ENCODE data around the gene SSRP1.
A peak's percentile ranks its signal among the peaks of the same experiment; 100 is the strongest.
"Not testable (repeated sequence)": the region's sequence is repeated elsewhere in the genome, so short reads cannot be mapped to it uniquely, and the experiment has no call there.

The SSRP1 gene

GRCh38 chr11:57339328-57339727 is 3.6 kb upstream of the SSRP1 start:
- FAIRE-seq (no peak), DNase-seq (ENCODE audit: low spot score) (no peak)

GRCh38 chr11:57338142-57338541 is 2.5 kb upstream of the SSRP1 start, which contains the start of gene P2RX3:
P2RX3 (plus strand) TSS chr11:57338352; CDS start chr11:57338551, 199 bp downstream.
- DNase-seq (ENCODE audit: low spot score), result no peak
- FAIRE-seq, result no peak

GRCh38 chr11:57336856-57337255 is 1.2 kb upstream of the SSRP1 start:
- FAIRE-seq; DNase-seq (ENCODE audit: low spot score): not testable (repeated sequence)

- peak; percentile 10 for DNase-seq (ENCODE audit: low spot score)
- no peak for FAIRE-seq
Measured at GRCh38 chr11:57336111-57336666, 497 bp upstream of the SSRP1 start.

- no peak for DNase-seq (ENCODE audit: low spot score)
- FAIRE-seq, result no peak
Measured at GRCh38 chr11:57335023-57335342, 709 bp downstream of the SSRP1 start.

- no peak for DNase-seq (ENCODE audit: low spot score)
Measured at GRCh38 chr11:57332694-57333440, 2.8 kb downstream of the SSRP1 start.

GRCh38 chr11:57331720-57332119 is 4.0 kb downstream of the SSRP1 start:
- DNase-seq (ENCODE audit: low spot score) (no peak), FAIRE-seq (no peak)

More at GRCh38 chr11:57332694-57333440, 2.8 kb downstream of the SSRP1 start:
- no peak for FAIRE-seq

GRCh38 chr11:57330029-57330428 is 5.7 kb downstream of the SSRP1 start:
- no peak for DNase-seq (ENCODE audit: low spot score)
- peak; percentile 17 for FAIRE-seq

GRCh38 chr11:57327721-57328120 is 8.0 kb downstream of the SSRP1 start:
- FAIRE-seq (no peak), DNase-seq (ENCODE audit: low spot score) (no peak)

GRCh38 chr11:57325735-57326048 is 10.0 kb downstream of the SSRP1 start:
- DNase-seq (ENCODE audit: low spot score) (peak; percentile 31), FAIRE-seq (no peak)

- FAIRE-seq, result peak; percentile 20
- DNase-seq (ENCODE audit: low spot score), result peak; percentile 93
Measured at GRCh38 chr11:57324886-57325734, 10.6 kb downstream of the SSRP1 start, which contains the start of gene TNKS1BP1. TNKS1BP1 (minus strand) TSS chr11:57324952; CDS start chr11:57321885, 3,067 bp downstream.

- FAIRE-seq (no peak), DNase-seq (ENCODE audit: low spot score) (peak; percentile 57)
Measured at GRCh38 chr11:57324154-57324885, 11.4 kb downstream of the SSRP1 start.

- no peak for FAIRE-seq
Measured at GRCh38 chr11:57323855-57324153, 11.9 kb downstream of the SSRP1 start.

GRCh38 chr11:57323167-57323854 is 12.4 kb downstream of the SSRP1 start:
- no peak for FAIRE-seq
- DNase-seq (ENCODE audit: low spot score), result no peak

More at GRCh38 chr11:57323855-57324153, 11.9 kb downstream of the SSRP1 start:
- no peak for DNase-seq (ENCODE audit: low spot score)

- FAIRE-seq, result peak; percentile 30
- peak; percentile 94 for DNase-seq (ENCODE audit: low spot score)
Measured at GRCh38 chr11:57322256-57323166, 13.2 kb downstream of the SSRP1 start.

- FAIRE-seq, result no peak
- peak; percentile 49 for DNase-seq (ENCODE audit: low spot score)
Measured at GRCh38 chr11:57321388-57322255, 14.1 kb downstream of the SSRP1 start.

GRCh38 chr11:57320719-57321387 is 14.8 kb downstream of the SSRP1 start:
- DNase-seq (ENCODE audit: low spot score), result no peak
- no peak for FAIRE-seq

- no peak for DNase-seq (ENCODE audit: low spot score)
- no peak for FAIRE-seq
Measured at GRCh38 chr11:57320067-57320718, 15.5 kb downstream of the SSRP1 start.

Measured in urothelium cell line (cell line).